Type B pancreatic cell (in vitro differentiated cells): ENCODE data around the gene FGF9. TPM values are rescaled to one million over a fixed set of nuclear protein-coding genes. Genes with fewer than 3 reads are reported as not detected.

ENCODE experiments used
- DNase-seq: peaks from one replicate; pipeline ENCODE4 v3.0.0; 2021; ENCODE audit warnings: mixed read lengths; ENCODE audit not compliant: unreplicated experiment; ENCODE audit errors: extremely low spot score
- H3K27ac Mint-ChIP-seq: 2 replicates; pipeline ENCODE4 v1.8.0; 2021; ENCODE audit warnings: mild to moderate bottlenecking, mixed read lengths
- H3K27me3 Mint-ChIP-seq: 2 replicates; pipeline ENCODE4 v1.8.0; 2021; ENCODE audit warnings: mixed read lengths
- H3K36me3 Mint-ChIP-seq: 2 replicates; pipeline ENCODE4 v1.8.0; 2021; ENCODE audit warnings: mixed read lengths
- H3K4me1 Mint-ChIP-seq: one replicate; pipeline ENCODE4 v1.8.0; 2021; ENCODE audit warnings: mixed read lengths; ENCODE audit not compliant: unreplicated experiment
- H3K4me3 Mint-ChIP-seq: 2 replicates; pipeline ENCODE4 v1.8.0; 2021; ENCODE audit warnings: mild to moderate bottlenecking, mixed read lengths
- H3K9me3 Mint-ChIP-seq: 2 replicates; pipeline ENCODE4 v1.8.0; 2021; ENCODE audit warnings: mixed read lengths
- CTCF ChIP-seq: fragments of 200-600 bp; sonication (generic); conservative IDR thresholded peaks from 2 replicates; pipeline ENCODE4 v1.5.0; 2021; ENCODE audit warnings: antibody characterized with exemption, mild to moderate bottlenecking
- total RNA-seq: library from RNA; stranded (reverse); gene quantifications from 2 replicates; pipeline ENCODE4 v1.2.1, GENCODE V29; 2021; ENCODE audit warnings: low replicate concordance

The FGF9 gene
- total RNA-seq, 1 donor from 2014 or later: 7.6 TPM

- Mint-ChIP-seq H3K36me3 (no peaks in the 10 kb centered on the region), H3K9me3 (no peaks in the 10 kb centered on the region), H3K27me3 (peaks cover 7% of the 10 kb centered on the region), H3K4me3 (no peak overlapping the region), H3K27ac (no peak overlapping the region), H3K4me1 (peaks cover 11% of the 10 kb centered on the region)
- TF ChIP-seq CTCF: no peak
- no peak for DNase-seq
Observed at GRCh38 chr13:21733475-21734263, 62.8 kb downstream of the FGF9 start.

GRCh38 chr13:21734961-21735360, 64.1 kb downstream of the FGF9 start:
- Mint-ChIP-seq H3K4me1 (peaks cover 15% of the 10 kb centered on the region), H3K4me3 (no peak overlapping the region), H3K27ac (no peak overlapping the region), H3K36me3 (no peaks in the 10 kb centered on the region), H3K9me3 (no peaks in the 10 kb centered on the region), H3K27me3 (peaks cover 11% of the 10 kb centered on the region)
- TF ChIP-seq CTCF: no peak
- DNase-seq: no peak

GRCh38 chr13:21735701-21736401, 65.0 kb downstream of the FGF9 start:
- TF ChIP-seq CTCF: no peak
- Mint-ChIP-seq H3K4me3 (peak overlapping the region; percentile 3), H3K27ac (no peak overlapping the region), H3K4me1 (peaks cover 17% of the 10 kb centered on the region), H3K36me3 (no peaks in the 10 kb centered on the region), H3K27me3 (peaks cover 11% of the 10 kb centered on the region), H3K9me3 (no peaks in the 10 kb centered on the region)
- no peak for DNase-seq

GRCh38 chr13:21736926-21737325, 66.1 kb downstream of the FGF9 start:
- Mint-ChIP-seq H3K27ac (no peak overlapping the region), H3K4me3 (no peak overlapping the region), H3K9me3 (no peaks in the 10 kb centered on the region), H3K36me3 (no peaks in the 10 kb centered on the region), H3K27me3 (peaks cover 11% of the 10 kb centered on the region), H3K4me1 (peaks cover 17% of the 10 kb centered on the region)
- no peak for TF ChIP-seq CTCF
- no peak for DNase-seq

GRCh38 chr13:21738630-21739029, 67.8 kb downstream of the FGF9 start:
- TF ChIP-seq CTCF: no peak
- H3K27me3 Mint-ChIP-seq: peaks cover 11% of the 10 kb centered on the region
- no peak overlapping the region for H3K27ac Mint-ChIP-seq
- H3K9me3 Mint-ChIP-seq: no peaks in the 10 kb centered on the region
- no peak for DNase-seq
- H3K4me3 Mint-ChIP-seq: no peak overlapping the region
- H3K4me1 Mint-ChIP-seq: peaks cover 17% of the 10 kb centered on the region
- no peaks in the 10 kb centered on the region for H3K36me3 Mint-ChIP-seq
